DOHH2 (cell line): Measurements from ENCODE around the gene DMPK.
A peak's percentile ranks its signal among the peaks of the same experiment; 100 is the strongest.

Experiments
- H3F3A ChIP-seq: fragments of 200-600 bp; sonication (generic), shearing (Covaris generic); 2 replicates; pipeline ENCODE4 v1.6.0; 2016; ENCODE audit warnings: antibody characterized with exemption, mild to moderate bottlenecking; ENCODE audit not compliant: control insufficient read depth, insufficient read depth
- H3K27ac ChIP-seq: fragments of 200-600 bp; sonication (generic); 2 replicates; pipeline ENCODE4 v1.5.1; 2014; ENCODE audit warnings: low read depth, mild to moderate bottlenecking, low read length, moderate library complexity
- H3K27me3 ChIP-seq: fragments of 200-600 bp; sonication (generic); 2 replicates; pipeline ENCODE4 v1.6.1; 2014; ENCODE audit warnings: mild to moderate bottlenecking, low read length, mixed read lengths; ENCODE audit not compliant: control insufficient read depth
- H3K36me3 ChIP-seq: fragments of 200-600 bp; sonication (generic); 2 replicates; pipeline ENCODE4 v1.6.1; 2014; ENCODE audit warnings: mild to moderate bottlenecking, low read length, moderate library complexity, mixed read lengths; ENCODE audit not compliant: control insufficient read depth
- H3K4me1 ChIP-seq: fragments of 200-600 bp; sonication (generic); 2 replicates; pipeline ENCODE4 v1.6.1; 2014; ENCODE audit warnings: mild to moderate bottlenecking, low read length, mixed read lengths; ENCODE audit not compliant: control insufficient read depth
- H3K4me2 ChIP-seq: fragments of 200-600 bp; sonication (generic); 2 replicates; pipeline ENCODE4 v1.6.0; 2014; ENCODE audit warnings: mild to moderate bottlenecking, low read length, moderate library complexity
- H3K4me3 ChIP-seq: fragments of 200-600 bp; sonication (generic); 2 replicates; pipeline ENCODE4 v1.5.1; 2014; ENCODE audit warnings: mild to moderate bottlenecking, low read length, mixed read lengths
- H3K79me2 ChIP-seq: fragments of 200-600 bp; sonication (generic); 2 replicates; pipeline ENCODE4 v1.6.1; 2014; ENCODE audit warnings: mild to moderate bottlenecking, low read length, mixed read lengths; ENCODE audit not compliant: control insufficient read depth
- H3K9me2 ChIP-seq: fragments of 200-600 bp; sonication (generic); replicated peaks from 2 replicates; pipeline ENCODE4 v1.6.1; 2014; ENCODE audit warnings: mild to moderate bottlenecking, low read length, mixed read lengths; ENCODE audit not compliant: control insufficient read depth
- H3K9me3 ChIP-seq: fragments of 200-600 bp; sonication (generic); 2 replicates; pipeline ENCODE4 v1.6.1; 2014; ENCODE audit warnings: antibody characterized with exemption, low read length, mixed read lengths; ENCODE audit not compliant: control insufficient read depth, insufficient read depth
- H4K20me1 ChIP-seq: fragments of 200-600 bp; sonication (generic); 2 replicates; pipeline ENCODE4 v1.6.0; 2014; ENCODE audit warnings: low read depth, mild to moderate bottlenecking, antibody characterized with exemption, low read length, moderate library complexity; ENCODE audit not compliant: control insufficient read depth, insufficient read depth
- CTCF ChIP-seq: fragments of 200-600 bp; sonication (generic); IDR thresholded peaks from one replicate; pipeline ENCODE4 v1.5.1; 2014; ENCODE audit warnings: antibody characterized with exemption, mild to moderate bottlenecking, low read depth, low read length; ENCODE audit not compliant: poor library complexity, severe bottlenecking
- EZH2phosphoT487 ChIP-seq: fragments of 200-600 bp; sonication (generic); IDR thresholded peaks from 2 replicates; pipeline ENCODE4 v1.6.1; 2017; ENCODE audit warnings: borderline replicate concordance, mild to moderate bottlenecking, antibody characterized with exemption, low read length, moderate library complexity, mixed read lengths

DMPK gene

GRCh38 chr19:45809643-45810159, 27.4 kb upstream of the DMPK start:
- H3K4me2 ChIP-seq: peak overlapping the region; percentile 47
- peaks cover 6% of the 10 kb centered on the region for H3K36me3 ChIP-seq
- no peaks in the 10 kb centered on the region for H3K9me2 ChIP-seq
- H3K4me1 ChIP-seq: peaks cover 24% of the 10 kb centered on the region
- no peaks in the 10 kb centered on the region for H3K27me3 ChIP-seq
- H4K20me1 ChIP-seq: no peaks in the 10 kb centered on the region
- peak overlapping the region; percentile 37 for H3K27ac ChIP-seq
- H3K9me3 ChIP-seq: no peaks in the 10 kb centered on the region
- peak overlapping the region; percentile 21; the same call in 1 of the 2 replicates for H3K4me3 ChIP-seq
- no peaks in the 10 kb centered on the region for H3F3A ChIP-seq
- TF ChIP-seq CTCF (no peak), EZH2phosphoT487 (no peak)
- H3K79me2 ChIP-seq: no peaks in the 10 kb centered on the region

GRCh38 chr19:45805719-45806118, 23.4 kb upstream of the DMPK start:
- TF ChIP-seq CTCF (no peak), EZH2phosphoT487 (no peak)
- no peak overlapping the region for H3K27ac ChIP-seq
- H3K4me2 ChIP-seq: no peak overlapping the region
- H3K9me3 ChIP-seq: no peaks in the 10 kb centered on the region
- no peaks in the 10 kb centered on the region for H3K79me2 ChIP-seq
- no peaks in the 10 kb centered on the region for H3F3A ChIP-seq
- no peaks in the 10 kb centered on the region for H3K9me2 ChIP-seq
- no peaks in the 10 kb centered on the region for H4K20me1 ChIP-seq
- H3K27me3 ChIP-seq: no peaks in the 10 kb centered on the region
- H3K4me1 ChIP-seq: peaks cover 40% of the 10 kb centered on the region
- no peak overlapping the region for H3K4me3 ChIP-seq
- no peaks in the 10 kb centered on the region for H3K36me3 ChIP-seq

- Histone ChIP-seq H3K27ac (no peak overlapping the region), H3K36me3 (no peaks in the 10 kb centered on the region), H3K27me3 (no peaks in the 10 kb centered on the region), H3K9me2 (no peaks in the 10 kb centered on the region), H3K4me1 (peaks cover 40% of the 10 kb centered on the region), H3K4me2 (no peak overlapping the region), H4K20me1 (no peaks in the 10 kb centered on the region), H3K79me2 (no peaks in the 10 kb centered on the region), H3K4me3 (no peak overlapping the region), H3K9me3 (no peaks in the 10 kb centered on the region), H3F3A (no peaks in the 10 kb centered on the region)
- no peak for TF ChIP-seq CTCF
These were observed 22.6 kb upstream of the DMPK start for GRCh38 chr19:45804959-45805230.
